RPMI7951 (cell line): Measurements from ENCODE around the gene LRRC45. TPM values are rescaled to one million over a fixed set of nuclear protein-coding genes. Genes with fewer than 3 reads are reported as not detected.
A peak's percentile ranks its signal among the peaks of the same experiment; 100 is the strongest.
"Not testable (repeated sequence)": the region's sequence is repeated elsewhere in the genome, so short reads cannot be mapped to it uniquely, and the experiment has no call there.

Source experiments
- DNase-seq: peaks from one replicate; pipeline ENCODE4 v3.0.0-alpha.2; 2012; ENCODE audit warnings: low read depth
- total RNA-seq: library from RNA; depleted of rRNA; stranded (reverse); fragments of >200 nt; shearing (Covaris generic); gene quantifications from 2 replicates; pipeline ENCODE4 v1.2.3, GENCODE V29; 2014; rRNA removed

LRRC45 gene
- total RNA-seq = 8.1 and 17.6 TPM in 2 replicates

GRCh38 chr17:82022981-82023446 is at the start of gene LRRC45:
Gene LRRC45, plus strand, starts transcription at chr17:82023305. Its CDS starts 339 bp downstream, at chr17:82023644.
- DNase-seq = peak; percentile 98

DNA sequence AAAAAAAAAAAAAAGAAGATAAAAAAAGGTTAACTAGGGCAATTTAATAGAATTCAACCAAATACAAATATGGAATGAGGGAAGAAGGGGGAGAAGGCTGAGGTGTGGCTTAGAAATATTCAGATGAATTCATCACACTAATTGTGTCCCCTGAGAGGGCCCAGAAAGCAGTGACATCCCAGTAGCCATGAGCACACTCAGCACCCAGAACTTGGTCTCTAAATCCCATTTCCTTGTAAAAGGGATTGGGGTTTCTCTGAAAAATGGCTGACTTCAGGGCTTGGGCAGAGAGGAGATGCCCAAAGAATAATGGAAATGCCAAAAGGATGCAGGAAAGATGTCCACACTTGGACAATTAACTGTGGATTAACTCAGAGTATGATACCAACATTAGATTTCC is 49.7 kb upstream of the LRRC45 start:
- no peak for DNase-seq

- no peak for DNase-seq
These were observed 46.5 kb upstream of the LRRC45 start for GRCh38 chr17:81976332-81977210.

- DNase-seq = peak; percentile 85
These were observed 45.8 kb upstream of the LRRC45 start, which contains the start of gene ASPSCR1 for GRCh38 chr17:81977211-81977808. Gene ASPSCR1, plus strand, starts transcription at chr17:81977629. Its CDS starts 18 bp downstream, at chr17:81977647.

DNA sequence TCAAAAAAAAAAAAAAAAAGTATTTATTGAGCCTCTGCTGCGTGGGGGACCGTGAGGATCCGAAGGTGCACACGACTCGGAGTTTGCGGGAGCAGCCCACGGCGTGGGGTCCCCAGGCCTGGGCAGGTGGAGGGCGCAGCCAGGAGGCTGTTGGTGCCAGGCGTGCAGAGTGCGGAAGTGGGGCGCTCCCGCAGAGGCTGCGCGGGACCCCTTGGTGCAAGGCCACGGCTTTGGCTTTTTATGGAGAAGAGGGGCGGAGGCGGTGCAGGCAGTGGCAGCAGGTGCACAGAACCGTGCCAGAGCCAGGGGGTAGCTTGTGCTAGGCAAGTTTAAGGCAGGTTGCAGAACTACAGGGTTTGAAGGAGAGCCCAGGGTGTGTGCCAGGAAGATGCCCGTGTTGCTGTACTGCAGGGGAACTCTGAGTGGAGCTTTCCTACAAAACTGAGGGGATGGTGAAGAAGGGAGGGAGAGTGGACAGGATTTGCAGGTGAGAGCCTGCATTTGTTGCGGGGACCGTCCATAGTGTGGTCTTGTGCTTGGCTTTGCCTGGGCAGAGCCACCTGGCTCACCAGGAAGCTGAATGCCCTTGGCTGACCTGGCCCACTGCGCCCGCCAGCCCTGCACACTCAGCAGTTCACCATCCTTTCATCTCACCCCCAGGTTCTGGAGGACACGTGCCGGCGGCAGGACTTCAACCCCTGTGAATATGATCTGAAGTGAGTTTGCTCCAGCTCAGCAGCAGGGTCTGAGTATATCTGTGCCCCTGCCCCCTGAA is 44.4 kb upstream of the LRRC45 start:
- DNase-seq = no peak

- DNase-seq = no peak
These were observed 43.0 kb upstream of the LRRC45 start for GRCh38 chr17:81980122-81980521.

- DNase-seq = peak; percentile 45
These were observed 42.3 kb upstream of the LRRC45 start for GRCh38 chr17:81980707-81981343.

DNA sequence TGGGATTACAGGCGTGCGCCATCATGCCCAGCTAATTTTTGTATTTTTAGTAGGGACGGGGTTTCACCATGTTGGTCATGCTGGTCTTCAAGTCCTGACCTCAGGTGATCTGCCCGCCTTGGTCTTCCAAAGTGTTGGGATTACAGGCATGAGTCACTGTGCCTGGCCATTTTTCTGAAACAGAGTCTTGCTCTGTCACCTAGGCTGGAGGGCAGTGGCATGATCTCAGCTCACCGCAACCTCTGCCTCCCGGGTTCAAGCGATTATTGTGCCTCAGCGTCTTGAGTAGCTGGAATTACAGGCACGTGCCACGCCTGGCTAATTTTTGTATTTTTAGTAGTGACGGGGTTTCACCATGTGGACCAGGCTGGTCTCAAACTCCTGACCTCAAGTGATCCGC is 41.6 kb upstream of the LRRC45 start:
- DNase-seq = not testable (repeated sequence)

DNA sequence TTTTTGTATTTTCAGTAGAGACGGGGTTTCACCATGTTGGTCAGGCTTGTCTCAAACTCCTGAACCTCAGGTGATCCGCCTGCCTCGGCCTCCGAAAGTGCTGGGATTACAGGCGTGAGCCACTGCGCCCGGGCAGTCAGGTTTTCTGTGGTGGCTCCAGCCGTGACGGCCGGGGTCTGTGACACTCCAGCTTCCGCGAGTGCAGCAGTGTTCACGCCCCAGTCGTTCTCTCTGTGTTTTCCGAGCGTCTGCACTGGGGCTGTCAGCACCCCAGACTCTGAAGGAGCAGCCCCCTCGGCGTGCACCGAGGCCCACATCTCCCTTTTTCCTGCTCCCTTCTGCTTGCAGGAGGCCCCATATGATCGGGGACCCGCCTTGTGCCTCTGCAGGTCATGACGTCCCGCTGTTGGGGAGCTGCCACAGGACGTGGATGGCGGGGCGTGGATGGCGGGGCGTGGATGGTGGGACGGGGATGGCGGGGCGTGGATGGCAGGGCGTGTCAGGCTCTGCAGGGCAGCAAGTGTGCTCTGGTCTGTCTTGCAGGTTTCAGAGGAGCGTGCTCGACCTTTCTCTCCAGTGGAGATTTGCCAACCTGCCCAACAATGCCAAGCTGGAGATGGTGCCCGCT is 40.0 kb upstream of the LRRC45 start:
- no peak for DNase-seq

- no peak for DNase-seq
These were observed 39.3 kb upstream of the LRRC45 start for GRCh38 chr17:81983639-81984373.

DNA sequence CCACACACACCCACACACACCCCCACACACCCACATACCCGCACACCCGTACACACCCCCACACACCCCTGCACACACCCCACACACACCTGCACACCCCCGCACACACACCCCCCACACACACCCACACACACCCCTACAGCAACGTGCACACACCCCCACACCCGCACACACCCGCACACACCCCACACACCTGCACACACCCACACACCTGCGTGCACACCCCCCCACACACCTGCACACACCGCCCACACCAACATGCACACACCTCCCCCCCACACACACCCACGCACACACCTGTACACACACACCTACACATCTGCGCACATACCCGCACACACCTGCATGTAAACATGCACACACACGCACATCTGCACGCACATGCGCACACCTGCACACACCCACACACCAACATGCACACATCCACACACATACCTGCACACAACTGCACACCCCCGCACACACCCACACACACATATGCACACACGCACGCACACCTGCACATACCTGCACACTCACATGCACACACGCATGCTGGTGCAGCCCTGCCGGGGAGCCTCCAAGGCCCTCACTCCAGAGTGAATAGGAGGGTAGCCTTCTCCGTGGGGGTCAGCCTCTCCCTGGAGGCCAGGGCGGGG is 38.2 kb upstream of the LRRC45 start:
- DNase-seq = no peak

GRCh38 chr17:81986606-81987005 is 36.5 kb upstream of the LRRC45 start:
- DNase-seq = no peak

DNA sequence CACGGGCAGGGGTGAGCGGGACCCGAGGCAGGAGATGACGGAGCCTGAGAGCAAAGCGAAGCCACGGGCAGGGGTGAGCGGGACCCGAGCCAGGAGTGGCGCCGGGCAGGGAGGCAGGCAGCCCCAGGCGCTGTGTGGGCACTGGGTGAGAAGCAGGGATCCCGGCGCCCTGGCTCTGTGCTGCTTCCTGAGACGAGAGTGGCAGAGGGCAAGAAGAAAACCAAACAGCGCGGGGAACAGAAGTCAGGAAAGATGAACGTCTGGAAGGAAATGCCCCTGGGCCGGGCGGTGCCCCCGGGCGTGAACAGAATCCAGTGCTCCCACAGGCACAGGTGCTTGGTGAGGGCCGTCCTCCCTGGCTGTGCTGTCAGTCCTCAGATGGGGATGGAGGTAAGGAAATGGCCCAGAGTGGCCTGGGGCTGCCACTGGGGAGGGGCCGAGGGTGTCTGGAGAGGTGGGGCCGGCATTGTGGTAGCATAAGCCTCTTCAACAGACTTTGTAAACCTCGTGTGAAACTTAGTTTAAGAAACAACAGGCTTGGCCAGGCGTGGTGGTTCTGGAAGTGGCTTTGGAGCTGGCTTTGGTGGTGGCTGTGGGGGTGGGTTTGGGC is 35.8 kb upstream of the LRRC45 start:
- no peak for DNase-seq

DNA sequence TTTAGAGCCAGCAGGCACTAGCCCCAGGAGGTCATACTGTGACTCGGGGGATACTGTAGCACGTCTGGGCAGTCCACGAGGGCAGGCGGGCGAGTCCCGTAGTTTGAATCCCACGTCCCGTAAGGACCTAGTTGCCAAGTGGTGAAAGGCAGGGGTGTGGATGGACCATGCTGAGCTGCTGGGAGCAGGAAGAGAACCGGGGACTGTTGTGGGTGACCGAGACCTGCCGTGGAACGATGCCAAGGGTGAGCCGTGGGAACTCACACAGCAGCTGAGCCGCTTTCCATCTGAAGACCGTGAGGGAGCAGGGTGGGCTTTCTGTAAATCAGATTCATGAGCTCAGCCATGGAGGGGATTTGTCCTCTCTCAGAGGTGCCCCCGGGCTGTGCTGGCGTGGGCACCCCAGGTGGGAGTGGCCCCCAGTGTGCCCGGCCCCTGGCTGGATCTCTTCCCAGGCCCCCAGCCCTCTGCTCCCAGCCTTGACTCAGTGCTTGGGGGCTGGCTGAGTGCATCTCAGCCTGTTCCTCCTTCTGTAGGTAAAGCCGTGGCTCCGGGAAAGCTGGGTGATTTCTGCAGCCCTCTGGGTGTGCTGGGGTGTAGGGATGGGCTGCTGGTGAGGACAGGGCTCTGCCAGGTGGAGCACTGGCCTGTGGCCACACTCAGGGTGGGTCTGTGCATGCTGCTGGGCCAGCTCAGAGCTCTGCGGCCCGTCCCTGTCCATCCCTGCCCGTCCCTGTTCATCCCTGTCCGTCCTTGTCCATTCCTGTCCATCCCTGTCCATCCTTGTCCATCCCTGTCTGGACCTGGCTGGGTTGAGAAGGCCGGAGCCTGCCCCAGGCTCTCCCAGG is 32.0 kb upstream of the LRRC45 start:
- DNase-seq = no peak

GRCh38 chr17:81991684-81992305 is 31.3 kb upstream of the LRRC45 start:
- DNase-seq = no peak

DNA sequence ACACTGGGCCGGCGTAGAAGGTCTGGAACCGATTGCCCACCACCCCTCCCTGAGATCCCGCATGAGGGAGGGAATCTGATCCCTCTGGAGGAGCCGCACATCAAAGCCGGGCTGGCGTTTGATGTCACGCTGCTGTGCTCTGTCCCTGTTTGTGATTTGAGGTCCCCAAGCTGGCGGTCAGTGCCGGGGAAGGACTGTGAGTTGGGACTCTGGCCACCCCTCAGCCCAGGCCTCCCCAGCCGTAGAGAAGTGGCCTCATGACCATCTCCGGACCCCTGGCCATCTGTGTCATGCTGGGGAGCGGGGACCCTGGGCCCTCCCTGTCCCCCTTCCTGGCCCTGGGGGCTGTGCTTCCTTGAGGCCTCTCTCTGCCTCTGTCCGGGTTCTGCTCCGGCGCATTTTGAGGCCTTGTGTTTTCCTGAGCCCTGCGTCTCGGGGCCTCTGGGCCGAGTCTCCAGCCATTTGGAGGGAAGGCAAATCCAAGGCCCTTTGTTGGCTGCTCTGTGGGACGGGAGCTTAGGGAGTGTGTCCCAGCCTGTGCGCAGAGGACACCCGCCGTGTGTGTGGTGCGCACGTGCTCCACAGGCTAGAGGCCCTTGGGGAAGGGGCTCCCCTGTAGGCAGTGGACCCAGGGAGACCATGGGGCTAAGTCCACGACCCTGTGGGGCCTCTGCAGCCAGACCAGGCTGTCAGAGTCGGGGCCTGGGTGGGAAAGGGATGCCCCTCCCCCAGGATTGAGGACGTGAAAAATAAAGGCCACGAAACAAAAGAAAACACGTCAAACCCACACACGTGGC is 30.6 kb upstream of the LRRC45 start:
- DNase-seq = no peak
